WTC11 (cell line): Measurements from ENCODE around the gene MACROD2. TPM values are rescaled to one million over a fixed set of nuclear protein-coding genes. Genes with fewer than 3 reads are reported as not detected.

Experiments used
- ATAC-seq: fragments of 200-7000 bp; cut with Tn5 transposase; 2 replicates; pipeline ENCODE4 v1.10.0; 2021; ENCODE audit warnings: mild to moderate bottlenecking, moderate library complexity
- CTCF ChIA-PET: fragments of 300-600 bp; sonication (Branson Sonifier 250); formaldehyde crosslinking; loops from one replicate; lab custom pipeline; 2021; ENCODE audit warnings: antibody characterized with exemption; lab: Charles Lee
- POLR2A ChIA-PET: fragments of 350-600 bp; sonication (Branson Sonifier 250); formaldehyde crosslinking; loops from one replicate; lab custom pipeline; 2021; ENCODE audit warnings: antibody characterized with exemption; lab: Charles Lee
- DNase-seq: peaks from one replicate; pipeline ENCODE4 v3.0.0; 2021; ENCODE audit warnings: low spot score
- H3K27ac Mint-ChIP-seq: 2 replicates; pipeline ENCODE4 v1.8.0; 2021; ENCODE audit warnings: mixed read lengths
- H3K27me3 Mint-ChIP-seq: 2 replicates; pipeline ENCODE4 v1.8.0; 2021; ENCODE audit warnings: low read depth, mild to moderate bottlenecking, moderate library complexity, mixed read lengths
- H3K36me3 Mint-ChIP-seq: 2 replicates; pipeline ENCODE4 v1.8.0; 2021; ENCODE audit warnings: mixed read lengths
- H3K4me1 Mint-ChIP-seq: 2 replicates; pipeline ENCODE4 v1.8.0; 2022; ENCODE audit warnings: mixed read lengths
- H3K4me3 Mint-ChIP-seq: 2 replicates; pipeline ENCODE4 v1.8.0; 2021; ENCODE audit warnings: mild to moderate bottlenecking, moderate library complexity, mixed read lengths
- H3K9me3 Mint-ChIP-seq: 2 replicates; pipeline ENCODE4 v1.8.0; 2021; ENCODE audit warnings: mixed read lengths
- JAZF1 ChIP-seq: fragments of 250-450 bp; sonication (Bioruptor Pico); IDR thresholded peaks from 2 replicates; pipeline ENCODE4 v1.9.0; 2021; ENCODE audit warnings: moderate library complexity, mild to moderate bottlenecking, inconsistent platforms
- JUN ChIP-seq: sonication (generic); formaldehyde crosslinking; IDR thresholded peaks from 2 replicates; pipeline ENCODE4 v1.8.0; 2023; ENCODE audit warnings: mild to moderate bottlenecking, missing genetic modification reagents
- NFYB ChIP-seq: sonication (generic); formaldehyde crosslinking; conservative IDR thresholded peaks from 2 replicates; pipeline ENCODE4 v1.8.0; 2022; ENCODE audit warnings: low read depth, missing genetic modification reagents
- NR1H2 ChIP-seq: sonication (generic); formaldehyde crosslinking; IDR thresholded peaks from 2 replicates; pipeline ENCODE4 v1.9.0; 2021; ENCODE audit warnings: mild to moderate bottlenecking, moderate library complexity, missing genetic modification reagents
- NR2C2 ChIP-seq: sonication (generic); formaldehyde crosslinking; IDR thresholded peaks from 2 replicates; pipeline ENCODE4 v1.8.0; 2022; ENCODE audit warnings: mild to moderate bottlenecking, missing genetic modification reagents
- NR3C1 ChIP-seq: sonication (generic); formaldehyde crosslinking; conservative IDR thresholded peaks from 2 replicates; pipeline ENCODE4 v1.8.1; 2023; ENCODE audit warnings: low read depth, mild to moderate bottlenecking, missing genetic modification reagents
- PRRX2 ChIP-seq: fragments of 250-450 bp; sonication (Bioruptor Pico); IDR thresholded peaks from 2 replicates; pipeline ENCODE4 v1.8.0; 2021; ENCODE audit warnings: mild to moderate bottlenecking
- SMAD3 ChIP-seq: sonication (generic); formaldehyde crosslinking; IDR thresholded peaks from 2 replicates; pipeline ENCODE4 v1.8.0; 2022; ENCODE audit warnings: missing genetic modification reagents, mild to moderate bottlenecking, borderline replicate concordance
- SP1 ChIP-seq: sonication (generic); formaldehyde crosslinking; conservative IDR thresholded peaks from 2 replicates; pipeline ENCODE4 v1.8.1; 2022; ENCODE audit warnings: missing genetic modification reagents
- TEAD1 ChIP-seq: sonication (generic); formaldehyde crosslinking; IDR thresholded peaks from 2 replicates; pipeline ENCODE4 v1.8.0; 2022; ENCODE audit warnings: mild to moderate bottlenecking, missing genetic modification reagents
- ZNF423 ChIP-seq: fragments of 250-450 bp; sonication (Bioruptor Pico); IDR thresholded peaks from 2 replicates; pipeline ENCODE4 v2.1.2; 2022; ENCODE audit warnings: mild to moderate bottlenecking, moderate library complexity
- total RNA-seq: library from RNA; stranded (reverse); gene quantifications from 3 replicates; pipeline ENCODE4 v1.2.3, GENCODE V29; 2021
- TF ChIP-seq, protein P1 (sequence below): sonication (generic); formaldehyde crosslinking; IDR thresholded peaks from 2 replicates; pipeline ENCODE4 v1.8.0; 2022; ENCODE audit warnings: missing genetic modification reagents
- TF ChIP-seq, protein P2 (sequence below): fragments of 250-450 bp; sonication (Bioruptor Pico); IDR thresholded peaks from 2 replicates; pipeline ENCODE4 v1.9.0; 2021; ENCODE audit warnings: mild to moderate bottlenecking
- TF ChIP-seq, protein P3 (sequence below): sonication (generic); formaldehyde crosslinking; IDR thresholded peaks from 2 replicates; pipeline ENCODE4 v1.8.1; 2022; ENCODE audit warnings: missing genetic modification reagents, borderline replicate concordance
- TF ChIP-seq, protein P4 (sequence below): sonication (generic); formaldehyde crosslinking; conservative IDR thresholded peaks from 2 replicates; pipeline ENCODE4 v1.8.1; 2022; ENCODE audit warnings: mild to moderate bottlenecking, missing genetic modification reagents
- TF ChIP-seq, protein P5 (sequence below): fragments of 250-450 bp; sonication (Bioruptor Pico); IDR thresholded peaks from 2 replicates; pipeline ENCODE4 v1.8.0; 2021; ENCODE audit warnings: mild to moderate bottlenecking
- TF ChIP-seq, protein P6 (sequence below): sonication (generic); formaldehyde crosslinking; IDR thresholded peaks from 2 replicates; pipeline ENCODE4 v1.8.0; 2023; ENCODE audit warnings: missing genetic modification reagents
- TF ChIP-seq, protein P7 (sequence below): sonication (generic); formaldehyde crosslinking; IDR thresholded peaks from 2 replicates; pipeline ENCODE4 v1.8.0; 2022; ENCODE audit warnings: mild to moderate bottlenecking, missing genetic modification reagents
- TF ChIP-seq, protein P8 (sequence below): fragments of 250-450 bp; sonication (Bioruptor Pico); IDR thresholded peaks from 2 replicates; pipeline ENCODE4 v1.9.0; 2021; ENCODE audit warnings: mild to moderate bottlenecking, borderline replicate concordance
- TF ChIP-seq, protein P9 (sequence below): sonication (generic); formaldehyde crosslinking; IDR thresholded peaks from 2 replicates; pipeline ENCODE4 v1.8.1; 2022; ENCODE audit warnings: mild to moderate bottlenecking, missing genetic modification reagents, moderate library complexity, borderline replicate concordance

MACROD2 gene
- total RNA-seq, 1 experiment from 2014 or later: 4.1 TPM

DNA sequence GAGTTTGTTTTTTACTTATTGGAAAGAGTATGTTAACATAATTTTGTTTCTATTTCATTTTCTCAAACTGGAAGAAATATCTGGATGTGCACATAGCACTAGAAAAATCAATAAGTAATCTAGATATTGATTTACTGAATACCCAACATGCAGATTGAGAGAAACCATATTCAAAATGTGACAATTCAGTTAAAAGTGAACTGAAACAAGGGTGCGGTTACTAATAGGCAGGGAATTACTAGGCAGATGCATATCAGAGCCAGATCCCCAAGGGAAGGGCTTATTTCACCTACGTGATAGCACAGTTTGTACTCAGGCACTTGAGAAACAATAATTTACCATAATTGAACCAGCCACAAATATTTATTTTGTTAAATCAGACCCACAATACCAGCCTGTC is 835.1 kb downstream of the MACROD2 start:
- Mint-ChIP-seq H3K4me3 (no peak overlapping the region), H3K27ac (no peak overlapping the region), H3K27me3 (no peaks in the 10 kb centered on the region), H3K9me3 (no peaks in the 10 kb centered on the region), H3K36me3 (no peaks in the 10 kb centered on the region), H3K4me1 (peaks cover 3% of the 10 kb centered on the region)
- CTCF ChIA-PET: no interaction called here
- no peak for ATAC-seq
- TF ChIP-seq PRRX2 (CRISPR knock-in tag) (no peak), NR2C2 (no peak), SMAD3 (CRISPR knock-in tag) (no peak), JUN (CRISPR knock-in tag) (no peak), NR1H2 (no peak), NR3C1 (no peak), TEAD1 (no peak), NFYB (no peak), SP1 (no peak), JAZF1 (CRISPR knock-in tag) (no peak), ZNF423 (CRISPR knock-in tag) (no peak)
- TF ChIP-seq, protein P1, sequence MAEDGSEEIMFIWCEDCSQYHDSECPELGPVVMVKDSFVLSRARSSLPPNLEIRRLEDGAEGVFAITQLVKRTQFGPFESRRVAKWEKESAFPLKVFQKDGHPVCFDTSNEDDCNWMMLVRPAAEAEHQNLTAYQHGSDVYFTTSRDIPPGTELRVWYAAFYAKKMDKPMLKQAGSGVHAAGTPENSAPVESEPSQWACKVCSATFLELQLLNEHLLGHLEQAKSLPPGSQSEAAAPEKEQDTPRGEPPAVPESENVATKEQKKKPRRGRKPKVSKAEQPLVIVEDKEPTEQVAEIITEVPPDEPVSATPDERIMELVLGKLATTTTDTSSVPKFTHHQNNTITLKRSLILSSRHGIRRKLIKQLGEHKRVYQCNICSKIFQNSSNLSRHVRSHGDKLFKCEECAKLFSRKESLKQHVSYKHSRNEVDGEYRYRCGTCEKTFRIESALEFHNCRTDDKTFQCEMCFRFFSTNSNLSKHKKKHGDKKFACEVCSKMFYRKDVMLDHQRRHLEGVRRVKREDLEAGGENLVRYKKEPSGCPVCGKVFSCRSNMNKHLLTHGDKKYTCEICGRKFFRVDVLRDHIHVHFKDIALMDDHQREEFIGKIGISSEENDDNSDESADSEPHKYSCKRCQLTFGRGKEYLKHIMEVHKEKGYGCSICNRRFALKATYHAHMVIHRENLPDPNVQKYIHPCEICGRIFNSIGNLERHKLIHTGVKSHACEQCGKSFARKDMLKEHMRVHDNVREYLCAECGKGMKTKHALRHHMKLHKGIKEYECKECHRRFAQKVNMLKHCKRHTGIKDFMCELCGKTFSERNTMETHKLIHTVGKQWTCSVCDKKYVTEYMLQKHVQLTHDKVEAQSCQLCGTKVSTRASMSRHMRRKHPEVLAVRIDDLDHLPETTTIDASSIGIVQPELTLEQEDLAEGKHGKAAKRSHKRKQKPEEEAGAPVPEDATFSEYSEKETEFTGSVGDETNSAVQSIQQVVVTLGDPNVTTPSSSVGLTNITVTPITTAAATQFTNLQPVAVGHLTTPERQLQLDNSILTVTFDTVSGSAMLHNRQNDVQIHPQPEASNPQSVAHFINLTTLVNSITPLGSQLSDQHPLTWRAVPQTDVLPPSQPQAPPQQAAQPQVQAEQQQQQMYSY (CRISPR knock-in tag): no peak
- TF ChIP-seq, protein P2, sequence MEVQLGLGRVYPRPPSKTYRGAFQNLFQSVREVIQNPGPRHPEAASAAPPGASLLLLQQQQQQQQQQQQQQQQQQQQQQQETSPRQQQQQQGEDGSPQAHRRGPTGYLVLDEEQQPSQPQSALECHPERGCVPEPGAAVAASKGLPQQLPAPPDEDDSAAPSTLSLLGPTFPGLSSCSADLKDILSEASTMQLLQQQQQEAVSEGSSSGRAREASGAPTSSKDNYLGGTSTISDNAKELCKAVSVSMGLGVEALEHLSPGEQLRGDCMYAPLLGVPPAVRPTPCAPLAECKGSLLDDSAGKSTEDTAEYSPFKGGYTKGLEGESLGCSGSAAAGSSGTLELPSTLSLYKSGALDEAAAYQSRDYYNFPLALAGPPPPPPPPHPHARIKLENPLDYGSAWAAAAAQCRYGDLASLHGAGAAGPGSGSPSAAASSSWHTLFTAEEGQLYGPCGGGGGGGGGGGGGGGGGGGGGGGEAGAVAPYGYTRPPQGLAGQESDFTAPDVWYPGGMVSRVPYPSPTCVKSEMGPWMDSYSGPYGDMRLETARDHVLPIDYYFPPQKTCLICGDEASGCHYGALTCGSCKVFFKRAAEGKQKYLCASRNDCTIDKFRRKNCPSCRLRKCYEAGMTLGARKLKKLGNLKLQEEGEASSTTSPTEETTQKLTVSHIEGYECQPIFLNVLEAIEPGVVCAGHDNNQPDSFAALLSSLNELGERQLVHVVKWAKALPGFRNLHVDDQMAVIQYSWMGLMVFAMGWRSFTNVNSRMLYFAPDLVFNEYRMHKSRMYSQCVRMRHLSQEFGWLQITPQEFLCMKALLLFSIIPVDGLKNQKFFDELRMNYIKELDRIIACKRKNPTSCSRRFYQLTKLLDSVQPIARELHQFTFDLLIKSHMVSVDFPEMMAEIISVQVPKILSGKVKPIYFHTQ (CRISPR knock-in tag): no peak
- TF ChIP-seq, protein P3, sequence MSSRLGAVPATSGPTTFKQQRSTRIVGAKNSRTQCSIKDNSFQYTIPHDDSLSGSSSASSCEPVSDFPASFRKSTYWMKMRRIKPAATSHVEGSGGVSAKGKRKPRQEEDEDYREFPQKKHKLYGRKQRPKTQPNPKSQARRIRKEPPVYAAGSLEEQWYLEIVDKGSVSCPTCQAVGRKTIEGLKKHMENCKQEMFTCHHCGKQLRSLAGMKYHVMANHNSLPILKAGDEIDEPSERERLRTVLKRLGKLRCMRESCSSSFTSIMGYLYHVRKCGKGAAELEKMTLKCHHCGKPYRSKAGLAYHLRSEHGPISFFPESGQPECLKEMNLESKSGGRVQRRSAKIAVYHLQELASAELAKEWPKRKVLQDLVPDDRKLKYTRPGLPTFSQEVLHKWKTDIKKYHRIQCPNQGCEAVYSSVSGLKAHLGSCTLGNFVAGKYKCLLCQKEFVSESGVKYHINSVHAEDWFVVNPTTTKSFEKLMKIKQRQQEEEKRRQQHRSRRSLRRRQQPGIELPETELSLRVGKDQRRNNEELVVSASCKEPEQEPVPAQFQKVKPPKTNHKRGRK: no peak
- TF ChIP-seq, protein P4, sequence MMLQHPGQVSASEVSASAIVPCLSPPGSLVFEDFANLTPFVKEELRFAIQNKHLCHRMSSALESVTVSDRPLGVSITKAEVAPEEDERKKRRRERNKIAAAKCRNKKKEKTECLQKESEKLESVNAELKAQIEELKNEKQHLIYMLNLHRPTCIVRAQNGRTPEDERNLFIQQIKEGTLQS (CRISPR knock-in tag): no peak
- TF ChIP-seq, protein P5, sequence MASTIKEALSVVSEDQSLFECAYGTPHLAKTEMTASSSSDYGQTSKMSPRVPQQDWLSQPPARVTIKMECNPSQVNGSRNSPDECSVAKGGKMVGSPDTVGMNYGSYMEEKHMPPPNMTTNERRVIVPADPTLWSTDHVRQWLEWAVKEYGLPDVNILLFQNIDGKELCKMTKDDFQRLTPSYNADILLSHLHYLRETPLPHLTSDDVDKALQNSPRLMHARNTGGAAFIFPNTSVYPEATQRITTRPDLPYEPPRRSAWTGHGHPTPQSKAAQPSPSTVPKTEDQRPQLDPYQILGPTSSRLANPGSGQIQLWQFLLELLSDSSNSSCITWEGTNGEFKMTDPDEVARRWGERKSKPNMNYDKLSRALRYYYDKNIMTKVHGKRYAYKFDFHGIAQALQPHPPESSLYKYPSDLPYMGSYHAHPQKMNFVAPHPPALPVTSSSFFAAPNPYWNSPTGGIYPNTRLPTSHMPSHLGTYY (CRISPR knock-in tag): no peak
- TF ChIP-seq, protein P6, sequence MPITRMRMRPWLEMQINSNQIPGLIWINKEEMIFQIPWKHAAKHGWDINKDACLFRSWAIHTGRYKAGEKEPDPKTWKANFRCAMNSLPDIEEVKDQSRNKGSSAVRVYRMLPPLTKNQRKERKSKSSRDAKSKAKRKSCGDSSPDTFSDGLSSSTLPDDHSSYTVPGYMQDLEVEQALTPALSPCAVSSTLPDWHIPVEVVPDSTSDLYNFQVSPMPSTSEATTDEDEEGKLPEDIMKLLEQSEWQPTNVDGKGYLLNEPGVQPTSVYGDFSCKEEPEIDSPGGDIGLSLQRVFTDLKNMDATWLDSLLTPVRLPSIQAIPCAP (CRISPR knock-in tag): no peak
- TF ChIP-seq, protein P7, sequence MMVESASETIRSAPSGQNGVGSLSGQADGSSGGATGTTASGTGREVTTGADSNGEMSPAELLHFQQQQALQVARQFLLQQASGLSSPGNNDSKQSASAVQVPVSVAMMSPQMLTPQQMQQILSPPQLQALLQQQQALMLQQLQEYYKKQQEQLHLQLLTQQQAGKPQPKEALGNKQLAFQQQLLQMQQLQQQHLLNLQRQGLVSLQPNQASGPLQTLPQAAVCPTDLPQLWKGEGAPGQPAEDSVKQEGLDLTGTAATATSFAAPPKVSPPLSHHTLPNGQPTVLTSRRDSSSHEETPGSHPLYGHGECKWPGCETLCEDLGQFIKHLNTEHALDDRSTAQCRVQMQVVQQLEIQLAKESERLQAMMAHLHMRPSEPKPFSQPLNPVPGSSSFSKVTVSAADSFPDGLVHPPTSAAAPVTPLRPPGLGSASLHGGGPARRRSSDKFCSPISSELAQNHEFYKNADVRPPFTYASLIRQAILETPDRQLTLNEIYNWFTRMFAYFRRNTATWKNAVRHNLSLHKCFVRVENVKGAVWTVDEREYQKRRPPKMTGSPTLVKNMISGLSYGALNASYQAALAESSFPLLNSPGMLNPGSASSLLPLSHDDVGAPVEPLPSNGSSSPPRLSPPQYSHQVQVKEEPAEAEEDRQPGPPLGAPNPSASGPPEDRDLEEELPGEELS (CRISPR knock-in tag): no peak
- TF ChIP-seq, protein P8, sequence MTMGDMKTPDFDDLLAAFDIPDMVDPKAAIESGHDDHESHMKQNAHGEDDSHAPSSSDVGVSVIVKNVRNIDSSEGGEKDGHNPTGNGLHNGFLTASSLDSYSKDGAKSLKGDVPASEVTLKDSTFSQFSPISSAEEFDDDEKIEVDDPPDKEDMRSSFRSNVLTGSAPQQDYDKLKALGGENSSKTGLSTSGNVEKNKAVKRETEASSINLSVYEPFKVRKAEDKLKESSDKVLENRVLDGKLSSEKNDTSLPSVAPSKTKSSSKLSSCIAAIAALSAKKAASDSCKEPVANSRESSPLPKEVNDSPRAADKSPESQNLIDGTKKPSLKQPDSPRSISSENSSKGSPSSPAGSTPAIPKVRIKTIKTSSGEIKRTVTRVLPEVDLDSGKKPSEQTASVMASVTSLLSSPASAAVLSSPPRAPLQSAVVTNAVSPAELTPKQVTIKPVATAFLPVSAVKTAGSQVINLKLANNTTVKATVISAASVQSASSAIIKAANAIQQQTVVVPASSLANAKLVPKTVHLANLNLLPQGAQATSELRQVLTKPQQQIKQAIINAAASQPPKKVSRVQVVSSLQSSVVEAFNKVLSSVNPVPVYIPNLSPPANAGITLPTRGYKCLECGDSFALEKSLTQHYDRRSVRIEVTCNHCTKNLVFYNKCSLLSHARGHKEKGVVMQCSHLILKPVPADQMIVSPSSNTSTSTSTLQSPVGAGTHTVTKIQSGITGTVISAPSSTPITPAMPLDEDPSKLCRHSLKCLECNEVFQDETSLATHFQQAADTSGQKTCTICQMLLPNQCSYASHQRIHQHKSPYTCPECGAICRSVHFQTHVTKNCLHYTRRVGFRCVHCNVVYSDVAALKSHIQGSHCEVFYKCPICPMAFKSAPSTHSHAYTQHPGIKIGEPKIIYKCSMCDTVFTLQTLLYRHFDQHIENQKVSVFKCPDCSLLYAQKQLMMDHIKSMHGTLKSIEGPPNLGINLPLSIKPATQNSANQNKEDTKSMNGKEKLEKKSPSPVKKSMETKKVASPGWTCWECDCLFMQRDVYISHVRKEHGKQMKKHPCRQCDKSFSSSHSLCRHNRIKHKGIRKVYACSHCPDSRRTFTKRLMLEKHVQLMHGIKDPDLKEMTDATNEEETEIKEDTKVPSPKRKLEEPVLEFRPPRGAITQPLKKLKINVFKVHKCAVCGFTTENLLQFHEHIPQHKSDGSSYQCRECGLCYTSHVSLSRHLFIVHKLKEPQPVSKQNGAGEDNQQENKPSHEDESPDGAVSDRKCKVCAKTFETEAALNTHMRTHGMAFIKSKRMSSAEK: no peak
- TF ChIP-seq, protein P9, sequence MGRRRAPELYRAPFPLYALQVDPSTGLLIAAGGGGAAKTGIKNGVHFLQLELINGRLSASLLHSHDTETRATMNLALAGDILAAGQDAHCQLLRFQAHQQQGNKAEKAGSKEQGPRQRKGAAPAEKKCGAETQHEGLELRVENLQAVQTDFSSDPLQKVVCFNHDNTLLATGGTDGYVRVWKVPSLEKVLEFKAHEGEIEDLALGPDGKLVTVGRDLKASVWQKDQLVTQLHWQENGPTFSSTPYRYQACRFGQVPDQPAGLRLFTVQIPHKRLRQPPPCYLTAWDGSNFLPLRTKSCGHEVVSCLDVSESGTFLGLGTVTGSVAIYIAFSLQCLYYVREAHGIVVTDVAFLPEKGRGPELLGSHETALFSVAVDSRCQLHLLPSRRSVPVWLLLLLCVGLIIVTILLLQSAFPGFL: no peak
- TF ChIP-seq, all 79 proteins: peak for 0
- POLR2A ChIA-PET: no interaction called here
- no peak for DNase-seq
